ENCODE data around the gene SIPA1. TPM values are rescaled to one million over a fixed set of nuclear protein-coding genes. Genes with fewer than 3 reads are reported as not detected.

Gene SIPA1
- total and polyA plus RNA-seq, 8 donors = 11.2 to 52.2 (median 22.1) TPM

DNA sequence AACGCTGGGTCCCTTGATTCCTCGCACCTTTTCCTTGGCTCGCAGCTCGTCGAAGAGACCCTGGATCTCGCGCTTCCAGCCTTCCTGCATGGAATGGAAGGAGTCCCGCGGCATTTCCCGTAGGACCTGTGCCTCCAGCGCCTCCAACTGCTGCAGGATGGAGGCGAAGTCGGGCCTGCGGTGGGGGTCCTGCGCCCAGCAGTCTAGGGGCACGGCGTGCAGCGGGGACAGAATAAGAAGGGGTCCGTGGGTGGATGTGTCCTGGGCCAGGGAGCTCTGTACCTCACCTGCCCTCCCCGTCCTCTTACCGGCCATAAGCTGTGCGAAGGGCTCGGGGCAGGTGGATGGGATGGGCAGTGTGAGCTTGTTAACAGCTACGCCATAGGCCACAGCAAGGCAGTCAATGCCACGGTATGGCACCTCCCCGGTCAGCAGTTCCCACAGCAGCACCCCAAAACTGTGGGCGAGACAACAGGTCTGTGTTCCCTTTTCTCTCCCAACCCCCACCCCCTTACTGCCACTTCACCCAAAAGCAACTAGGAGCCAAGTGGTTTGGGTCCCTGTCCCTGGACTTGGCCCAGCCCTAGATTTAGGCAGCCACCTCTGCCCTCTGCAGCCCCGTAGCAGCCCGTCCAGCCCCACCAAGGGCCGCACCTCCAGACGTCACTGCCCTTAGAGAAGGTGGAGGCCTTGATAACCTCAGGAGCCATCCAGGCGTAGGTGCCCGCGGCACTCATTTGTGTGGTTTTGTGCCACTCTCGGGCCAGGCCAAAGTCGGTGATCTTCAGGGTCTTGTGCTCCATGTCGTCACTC is 30.1 kb upstream of the SIPA1 start:
- Histone ChIP-seq H3K9me3 (no peaks in the 10 kb centered on the region), H3K36me3 (peaks cover 0 to 33% (median 15%) of the 10 kb centered on the region in 3 donors), H3K4me3 (no peak overlapping the region), H3K27ac (no peak overlapping the region), H3K4me1 (peaks cover 8 to 13% (median 11%) of the 10 kb centered on the region in 3 donors), H3K27me3 (no peaks in the 10 kb centered on the region)
- 87 to 89% methylated on average over 37 of the region's 37 CpGs for WGBS, 2 donors
- peak in 2 of 6 donors; percentile 21 to 59 for DNase-seq
- no peak for ATAC-seq
- no peak for FAIRE-seq
- intact Hi-C loops (cut with DNase I) = no loop called here
- TF ChIP-seq, protein P1, sequence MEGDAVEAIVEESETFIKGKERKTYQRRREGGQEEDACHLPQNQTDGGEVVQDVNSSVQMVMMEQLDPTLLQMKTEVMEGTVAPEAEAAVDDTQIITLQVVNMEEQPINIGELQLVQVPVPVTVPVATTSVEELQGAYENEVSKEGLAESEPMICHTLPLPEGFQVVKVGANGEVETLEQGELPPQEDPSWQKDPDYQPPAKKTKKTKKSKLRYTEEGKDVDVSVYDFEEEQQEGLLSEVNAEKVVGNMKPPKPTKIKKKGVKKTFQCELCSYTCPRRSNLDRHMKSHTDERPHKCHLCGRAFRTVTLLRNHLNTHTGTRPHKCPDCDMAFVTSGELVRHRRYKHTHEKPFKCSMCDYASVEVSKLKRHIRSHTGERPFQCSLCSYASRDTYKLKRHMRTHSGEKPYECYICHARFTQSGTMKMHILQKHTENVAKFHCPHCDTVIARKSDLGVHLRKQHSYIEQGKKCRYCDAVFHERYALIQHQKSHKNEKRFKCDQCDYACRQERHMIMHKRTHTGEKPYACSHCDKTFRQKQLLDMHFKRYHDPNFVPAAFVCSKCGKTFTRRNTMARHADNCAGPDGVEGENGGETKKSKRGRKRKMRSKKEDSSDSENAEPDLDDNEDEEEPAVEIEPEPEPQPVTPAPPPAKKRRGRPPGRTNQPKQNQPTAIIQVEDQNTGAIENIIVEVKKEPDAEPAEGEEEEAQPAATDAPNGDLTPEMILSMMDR (IDR thresholded peaks at IDR 0.05) = no peak

GRCh38 chr11:65609229-65609628 is 28.7 kb upstream of the SIPA1 start:
- no peak overlapping the region for H3K27ac ChIP-seq
- H3K36me3 ChIP-seq = peaks cover 0 to 31% (median 11%) of the 10 kb centered on the region in 3 donors
- peaks cover 8 to 16% (median 14%) of the 10 kb centered on the region in 3 donors for H3K4me1 ChIP-seq
- DNase-seq (no peak), ATAC-seq (no peak), FAIRE-seq (no peak)
- TF ChIP-seq, protein P1 (IDR thresholded peaks at IDR 0.05) = no peak
- H3K9me3 ChIP-seq = no peaks in the 10 kb centered on the region
- intact Hi-C loops (cut with DNase I) = no loop called here
- H3K4me3 ChIP-seq = no peak overlapping the region
- H3K27me3 ChIP-seq = no peaks in the 10 kb centered on the region
- WGBS, 2 donors = 71 to 74% methylated on average over 3 of the region's 3 CpGs

DNA sequence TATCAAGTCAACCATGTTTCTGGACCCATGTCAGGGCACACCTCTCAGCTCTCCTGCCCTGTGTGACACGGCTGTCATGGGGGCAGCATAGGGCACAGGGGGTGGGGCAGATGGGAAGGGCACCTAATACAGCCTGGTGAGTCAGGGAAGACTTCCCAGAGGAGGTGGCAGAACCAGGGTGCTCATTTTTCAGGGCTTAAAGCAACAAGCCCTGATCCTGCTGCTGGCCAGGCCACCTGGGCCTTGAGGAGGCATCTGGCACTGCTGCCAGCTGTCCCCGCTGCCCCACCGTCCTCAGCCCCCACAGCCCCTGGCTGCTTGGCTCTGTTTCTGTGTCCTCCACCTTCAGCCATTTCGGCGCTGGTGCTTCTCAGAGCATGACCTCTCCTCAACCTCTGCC is 28.2 kb upstream of the SIPA1 start:
- Histone ChIP-seq H3K27me3 (no peaks in the 10 kb centered on the region), H3K4me3 (no peak overlapping the region), H3K4me1 (peaks cover 8 to 16% (median 14%) of the 10 kb centered on the region in 3 donors), H3K36me3 (peaks cover 0 to 27% (median 11%) of the 10 kb centered on the region in 3 donors), H3K27ac (no peak overlapping the region), H3K9me3 (no peaks in the 10 kb centered on the region)
- TF ChIP-seq, protein P1 (IDR thresholded peaks at IDR 0.05) = no peak
- ATAC-seq (no peak), FAIRE-seq (no peak), DNase-seq (peak in 1 of 6 donors; percentile 23)
- intact Hi-C loops (cut with DNase I) = no loop called here
- WGBS, 2 donors = 81 to 86% methylated on average over 5 of the region's 5 CpGs

DNA sequence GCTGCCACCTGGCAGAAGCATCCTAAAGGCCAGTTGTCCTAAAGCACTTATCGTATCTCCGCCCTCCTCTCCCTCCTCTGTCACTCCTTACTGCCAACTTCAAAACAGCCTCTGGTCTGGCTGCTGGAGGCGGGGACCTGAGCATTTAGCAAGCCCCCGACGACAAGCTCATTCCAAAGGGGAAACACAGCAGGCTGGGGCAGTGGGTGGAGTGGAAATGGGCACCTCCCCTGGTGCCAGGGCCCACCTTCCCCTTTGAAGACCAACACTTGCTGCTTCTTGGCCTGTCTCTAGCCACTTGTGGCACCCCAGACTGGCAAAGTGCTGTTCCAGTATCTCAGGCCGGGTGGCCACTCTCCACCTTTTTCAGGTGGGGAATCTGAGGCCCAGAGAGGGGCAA is 27.5 kb upstream of the SIPA1 start:
- peak overlapping the region in 1 of 4 donors; percentile 22 for H3K4me3 ChIP-seq
- WGBS, 2 donors = 69 to 77% methylated on average over 6 of the region's 6 CpGs
- TF ChIP-seq, protein P1 (IDR thresholded peaks at IDR 0.05) = no peak
- intact Hi-C loops (cut with DNase I) = no loop called here
- ATAC-seq (no peak), DNase-seq (no peak), FAIRE-seq (no peak)
- peaks cover 8 to 16% (median 14%) of the 10 kb centered on the region in 3 donors for H3K4me1 ChIP-seq
- H3K27ac ChIP-seq = peak overlapping the region in 1 of 4 donors; percentile 41
- H3K36me3 ChIP-seq = peaks cover 0 to 19% (median 5%) of the 10 kb centered on the region in 3 donors
- no peaks in the 10 kb centered on the region for H3K27me3 ChIP-seq
- no peaks in the 10 kb centered on the region for H3K9me3 ChIP-seq
